ENCODE measurements around the gene PREB.

- TF ChIP-seq CTCF (IDR thresholded peaks at IDR 0.05) (no peak), EZH2phosphoT487 (IDR thresholded peaks at IDR 0.05) (no peak), EZH2 (IDR thresholded peaks at IDR 0.05) (no peak)
These were observed 25.4 kb downstream of the PREB start for GRCh38 chr2:27109083-27109482.
